Measurements from ENCODE around the gene CCR2.

GRCh38 chr3:46399098-46399497 lies 45.2 kb downstream of the CCR2 start:
- TF ChIP-seq REST (IDR thresholded peaks at IDR 0.05; ENCODE audit: low read depth) (no peak), CREB1 (IDR thresholded peaks at IDR 0.05; ENCODE audit: low read depth) (no peak), YY1 (IDR thresholded peaks at IDR 0.05; ENCODE audit: low read depth) (no peak), NFIC (IDR thresholded peaks at IDR 0.05) (no peak), TCF12 (IDR thresholded peaks at IDR 0.05; ENCODE audit: low read depth) (no peak), MAX (IDR thresholded peaks at IDR 0.05) (no peak), TEAD4 (IDR thresholded peaks at IDR 0.05) (no peak), RAD21 (IDR thresholded peaks at IDR 0.05; ENCODE audit: low read depth) (no peak), EGR1 (IDR thresholded peaks at IDR 0.05) (no peak), EP300 (IDR thresholded peaks at IDR 0.05; ENCODE audit: borderline replicate concordance) (no peak)

Data from Ishikawa (cell line).